MM.1S (cell line): ENCODE data around the gene CREBBP.

Experiments used
- CTCF ChIP-seq: fragments of 300-600 bp; sonication (generic); IDR thresholded peaks from 2 replicates; pipeline ENCODE4 v1.5.1; 2016; ENCODE audit warnings: antibody characterized with exemption, low read length, mixed read lengths
- EZH2 ChIP-seq: fragments of 300-600 bp; sonication (generic); optimal IDR thresholded peaks from 2 replicates; pipeline ENCODE3; 2017; ENCODE audit warnings: low read depth, mild to moderate bottlenecking, antibody characterized with exemption, low read length, mixed read lengths
- EZH2phosphoT487 ChIP-seq: fragments of 300-600 bp; sonication (generic); IDR thresholded peaks from 2 replicates; pipeline ENCODE4 v1.6.1; 2018; ENCODE audit warnings: antibody characterized with exemption, low read length

DNA sequence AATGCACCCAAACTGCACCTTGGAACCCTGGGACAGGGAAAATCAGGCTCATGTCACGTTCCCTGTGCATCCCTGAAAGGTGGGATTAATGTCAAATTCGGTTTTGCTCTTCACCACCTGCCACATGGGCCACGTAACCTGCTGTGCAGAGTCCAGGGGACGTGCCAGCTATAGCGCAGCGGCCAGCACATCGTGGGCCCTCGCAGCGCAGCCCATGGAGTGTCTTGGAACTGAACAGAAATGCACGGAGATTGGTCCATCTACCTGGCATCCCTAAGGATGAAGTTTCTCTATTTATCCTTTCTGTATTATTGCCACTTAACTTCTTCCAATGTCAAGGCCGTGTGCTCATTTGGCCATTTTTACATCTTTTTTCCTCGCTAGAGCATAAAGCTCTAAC lies 95.1 kb downstream of the CREBBP start:
- TF ChIP-seq CTCF (no peak), EZH2 (no peak), EZH2phosphoT487 (no peak)
